Measurements from ENCODE around the gene PRTN3. TPM values are rescaled to one million over a fixed set of nuclear protein-coding genes. Genes with fewer than 3 reads are reported as not detected.
A peak's percentile ranks its signal among the peaks of the same experiment; 100 is the strongest.

PRTN3 gene
- total and polyA plus RNA-seq, 4 donors = 0.17 to 225 (median 1.7) TPM

- TF ChIP-seq, protein P1, sequence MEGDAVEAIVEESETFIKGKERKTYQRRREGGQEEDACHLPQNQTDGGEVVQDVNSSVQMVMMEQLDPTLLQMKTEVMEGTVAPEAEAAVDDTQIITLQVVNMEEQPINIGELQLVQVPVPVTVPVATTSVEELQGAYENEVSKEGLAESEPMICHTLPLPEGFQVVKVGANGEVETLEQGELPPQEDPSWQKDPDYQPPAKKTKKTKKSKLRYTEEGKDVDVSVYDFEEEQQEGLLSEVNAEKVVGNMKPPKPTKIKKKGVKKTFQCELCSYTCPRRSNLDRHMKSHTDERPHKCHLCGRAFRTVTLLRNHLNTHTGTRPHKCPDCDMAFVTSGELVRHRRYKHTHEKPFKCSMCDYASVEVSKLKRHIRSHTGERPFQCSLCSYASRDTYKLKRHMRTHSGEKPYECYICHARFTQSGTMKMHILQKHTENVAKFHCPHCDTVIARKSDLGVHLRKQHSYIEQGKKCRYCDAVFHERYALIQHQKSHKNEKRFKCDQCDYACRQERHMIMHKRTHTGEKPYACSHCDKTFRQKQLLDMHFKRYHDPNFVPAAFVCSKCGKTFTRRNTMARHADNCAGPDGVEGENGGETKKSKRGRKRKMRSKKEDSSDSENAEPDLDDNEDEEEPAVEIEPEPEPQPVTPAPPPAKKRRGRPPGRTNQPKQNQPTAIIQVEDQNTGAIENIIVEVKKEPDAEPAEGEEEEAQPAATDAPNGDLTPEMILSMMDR (IDR thresholded peaks at IDR 0.05; ENCODE audit: low read depth, low read length, missing input control) = no peak
- TF ChIP-seq JUND (IDR thresholded peaks at IDR 0.05) (no peak), SP1 (IDR thresholded peaks at IDR 0.05) (no peak), GABPA (IDR thresholded peaks at IDR 0.05 in 1 of 2, conservative IDR thresholded peaks at IDR 0.05 in 1 of 2) (no peak), TAF1 (conservative IDR thresholded peaks at IDR 0.05) (no peak), REST (IDR thresholded peaks at IDR 0.05) (no peak), RXRA (IDR thresholded peaks at IDR 0.05) (no peak)
- TF ChIP-seq, protein P2, sequence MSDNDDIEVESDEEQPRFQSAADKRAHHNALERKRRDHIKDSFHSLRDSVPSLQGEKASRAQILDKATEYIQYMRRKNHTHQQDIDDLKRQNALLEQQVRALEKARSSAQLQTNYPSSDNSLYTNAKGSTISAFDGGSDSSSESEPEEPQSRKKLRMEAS (IDR thresholded peaks at IDR 0.05) = no peak
- Histone ChIP-seq H3K9me3 (ENCODE audit: control insufficient read depth in 4 of 4, low read length in 3 of 4) (no peaks in the 10 kb centered on the region), H3K4me3 (ENCODE audit: low read depth in 1 of 3, low read length in 3 of 3) (no peak overlapping the region), H3K9ac (ENCODE audit: low read depth in 1 of 2, low read length in 2 of 2) (no peak overlapping the region), H3K4me1 (ENCODE audit: control insufficient read depth in 4 of 4, insufficient read depth in 4 of 4, low read length in 3 of 4) (peaks cover 11 to 44% (median 36%) of the 10 kb centered on the region in 4 donors), H3K36me3 (ENCODE audit: control insufficient read depth in 4 of 4, insufficient read depth in 3 of 4, low read depth in 1 of 4, low read length in 3 of 4) (peaks cover 18 to 47% (median 37%) of the 10 kb centered on the region in 4 donors), H3K27ac (ENCODE audit: low read depth in 1 of 2, low read length in 2 of 2) (peak overlapping the region in 1 of 2 donors; percentile 7), H3K27me3 (ENCODE audit: control insufficient read depth in 4 of 4, insufficient read depth in 4 of 4, low read length in 3 of 4) (no peaks in the 10 kb centered on the region)
- DNase-seq (ENCODE audit: low spot score) = no peak
- 78% methylated on average over 28 of the region's 28 CpGs for WGBS
These were observed 38.2 kb upstream of the PRTN3 start for GRCh38 chr19:802498-803098.

DNA sequence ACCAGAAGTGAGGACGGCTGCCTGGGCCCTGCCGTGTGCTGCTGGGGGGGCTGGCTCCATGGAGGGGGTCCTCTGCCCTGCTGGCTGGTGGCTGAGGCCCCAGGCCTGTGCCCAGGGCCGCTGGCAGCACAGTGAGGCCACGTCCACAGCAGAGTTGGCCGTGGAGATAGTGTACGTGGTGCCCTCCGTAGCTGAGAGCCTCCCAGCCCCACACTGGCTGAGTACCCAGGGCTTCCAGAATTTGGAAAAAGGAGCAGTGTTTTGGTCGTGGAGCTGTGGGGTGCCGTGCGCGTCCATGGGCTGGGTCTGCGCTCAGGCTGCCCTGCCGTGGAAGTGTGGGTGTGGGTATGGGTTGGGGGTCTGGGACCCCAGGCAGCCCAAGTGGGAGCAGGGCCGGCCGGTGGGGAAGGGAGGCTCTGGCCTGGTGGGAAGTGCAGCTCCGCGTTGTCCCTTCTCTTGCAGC is 37.7 kb upstream of the PRTN3 start:
- no peak for DNase-seq (ENCODE audit: low spot score)
- Histone ChIP-seq H3K27ac (ENCODE audit: low read depth in 1 of 2, low read length in 2 of 2) (peak overlapping the region in 1 of 2 donors; percentile 7), H3K27me3 (ENCODE audit: control insufficient read depth in 4 of 4, insufficient read depth in 4 of 4, low read length in 3 of 4) (no peaks in the 10 kb centered on the region), H3K9me3 (ENCODE audit: control insufficient read depth in 4 of 4, low read length in 3 of 4) (no peaks in the 10 kb centered on the region), H3K36me3 (ENCODE audit: control insufficient read depth in 4 of 4, insufficient read depth in 3 of 4, low read depth in 1 of 4, low read length in 3 of 4) (peaks cover 23 to 51% (median 41%) of the 10 kb centered on the region in 4 donors), H3K4me3 (ENCODE audit: low read depth in 1 of 3, low read length in 3 of 3) (no peak overlapping the region), H3K9ac (ENCODE audit: low read depth in 1 of 2, low read length in 2 of 2) (no peak overlapping the region), H3K4me1 (ENCODE audit: control insufficient read depth in 4 of 4, insufficient read depth in 4 of 4, low read length in 3 of 4) (peaks cover 11 to 44% (median 36%) of the 10 kb centered on the region in 4 donors)
- TF ChIP-seq ATF3 (IDR thresholded peaks at IDR 0.05) (no peak), YY1 (IDR thresholded peaks at IDR 0.05) (no peak), RAD21 (IDR thresholded peaks at IDR 0.05) (no peak), FOXA2 (IDR thresholded peaks at IDR 0.05) (no peak), EGR1 (IDR thresholded peaks at IDR 0.05; ENCODE audit: low read depth in 2 of 2) (no peak), HNF4G (IDR thresholded peaks at IDR 0.05) (no peak), HNF4A (conservative IDR thresholded peaks at IDR 0.05) (no peak), ZBTB33 (IDR thresholded peaks at IDR 0.05) (no peak)
- WGBS = 85% methylated on average over 17 of the region's 17 CpGs

Measured in liver (tissue), 9 donors.